ENCODE data around the gene HOGA1.

GRCh38 chr10:97600616-97601015 is 16.4 kb downstream of the HOGA1 start:
- no peak for TF ChIP-seq JUNB (CRISPR knock-in tag; IDR thresholded peaks at IDR 0.05; ENCODE audit: borderline replicate concordance)
- TF ChIP-seq, protein P1, sequence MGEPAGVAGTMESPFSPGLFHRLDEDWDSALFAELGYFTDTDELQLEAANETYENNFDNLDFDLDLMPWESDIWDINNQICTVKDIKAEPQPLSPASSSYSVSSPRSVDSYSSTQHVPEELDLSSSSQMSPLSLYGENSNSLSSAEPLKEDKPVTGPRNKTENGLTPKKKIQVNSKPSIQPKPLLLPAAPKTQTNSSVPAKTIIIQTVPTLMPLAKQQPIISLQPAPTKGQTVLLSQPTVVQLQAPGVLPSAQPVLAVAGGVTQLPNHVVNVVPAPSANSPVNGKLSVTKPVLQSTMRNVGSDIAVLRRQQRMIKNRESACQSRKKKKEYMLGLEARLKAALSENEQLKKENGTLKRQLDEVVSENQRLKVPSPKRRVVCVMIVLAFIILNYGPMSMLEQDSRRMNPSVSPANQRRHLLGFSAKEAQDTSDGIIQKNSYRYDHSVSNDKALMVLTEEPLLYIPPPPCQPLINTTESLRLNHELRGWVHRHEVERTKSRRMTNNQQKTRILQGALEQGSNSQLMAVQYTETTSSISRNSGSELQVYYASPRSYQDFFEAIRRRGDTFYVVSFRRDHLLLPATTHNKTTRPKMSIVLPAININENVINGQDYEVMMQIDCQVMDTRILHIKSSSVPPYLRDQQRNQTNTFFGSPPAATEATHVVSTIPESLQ (CRISPR knock-in tag; conservative IDR thresholded peaks at IDR 0.05), result no peak
- TF ChIP-seq, protein P2, sequence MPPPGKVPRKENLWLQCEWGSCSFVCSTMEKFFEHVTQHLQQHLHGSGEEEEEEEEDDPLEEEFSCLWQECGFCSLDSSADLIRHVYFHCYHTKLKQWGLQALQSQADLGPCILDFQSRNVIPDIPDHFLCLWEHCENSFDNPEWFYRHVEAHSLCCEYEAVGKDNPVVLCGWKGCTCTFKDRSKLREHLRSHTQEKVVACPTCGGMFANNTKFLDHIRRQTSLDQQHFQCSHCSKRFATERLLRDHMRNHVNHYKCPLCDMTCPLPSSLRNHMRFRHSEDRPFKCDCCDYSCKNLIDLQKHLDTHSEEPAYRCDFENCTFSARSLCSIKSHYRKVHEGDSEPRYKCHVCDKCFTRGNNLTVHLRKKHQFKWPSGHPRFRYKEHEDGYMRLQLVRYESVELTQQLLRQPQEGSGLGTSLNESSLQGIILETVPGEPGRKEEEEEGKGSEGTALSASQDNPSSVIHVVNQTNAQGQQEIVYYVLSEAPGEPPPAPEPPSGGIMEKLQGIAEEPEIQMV (CRISPR knock-in tag; IDR thresholded peaks at IDR 0.05; ENCODE audit: low read depth), result no peak
- TF ChIP-seq ZNF264 (CRISPR knock-in tag; IDR thresholded peaks at IDR 0.05), result no peak
- TF ChIP-seq EP300 (IDR thresholded peaks at IDR 0.05; ENCODE audit: low read depth in 2 of 2, low read length in 2 of 2), result no peak
- no peak for TF ChIP-seq EP300 (CRISPR knock-in tag; IDR thresholded peaks at IDR 0.05; ENCODE audit: borderline replicate concordance)
- TF ChIP-seq REPIN1 (CRISPR knock-in tag; IDR thresholded peaks at IDR 0.05; ENCODE audit: borderline replicate concordance, low read depth), result no peak

All from HepG2 (cell line).